CD8-positive, alpha-beta memory T cell (primary cell): ENCODE results near the gene MRPS25. TPM values are rescaled to one million over a fixed set of nuclear protein-coding genes. Genes with fewer than 3 reads are reported as not detected.

ENCODE experiments used
- CTCF ChIA-PET: fragments of 350-600 bp; sonication (Branson Sonifier 250); formaldehyde crosslinking; loops from one replicate; lab custom pipeline; 2021; ENCODE audit warnings: antibody characterized with exemption; lab: Charles Lee
- POLR2A ChIA-PET: fragments of 350-600 bp; sonication (Branson Sonifier 250); formaldehyde crosslinking; loops from one replicate; lab custom pipeline; 2021; ENCODE audit warnings: antibody characterized with exemption; lab: Charles Lee
- DNase-seq, 5 donors: peaks; one replicate each; pipeline versions ENCODE4 v3.0.0 to v3.0.0-alpha.2; 2020 to 2022; ENCODE audit warnings: mixed read lengths in 1 of 5
- H3K27ac ChIP-seq: one replicate; pipeline ENCODE4 v1.7.0; 2013; ENCODE audit warnings: low read depth, mild to moderate bottlenecking, low read length, moderate library complexity
- H3K27me3 ChIP-seq: 2 replicates; pipeline ENCODE4 v1.7.0; 2013; ENCODE audit warnings: low read length, mild to moderate bottlenecking; ENCODE audit not compliant: insufficient read depth, poor library complexity, severe bottlenecking
- H3K36me3 ChIP-seq: 2 replicates; pipeline ENCODE4 v1.7.0; 2013; ENCODE audit warnings: mild to moderate bottlenecking, low read length, moderate library complexity; ENCODE audit not compliant: insufficient read depth
- H3K4me1 ChIP-seq: 2 replicates; pipeline ENCODE4 v1.7.0; 2013; ENCODE audit warnings: mild to moderate bottlenecking, low read length, moderate library complexity; ENCODE audit not compliant: insufficient read depth
- H3K4me3 ChIP-seq: 2 replicates; pipeline ENCODE4 v1.7.0; 2013; ENCODE audit warnings: mild to moderate bottlenecking, low read length
- H3K9me3 ChIP-seq: 2 replicates; pipeline ENCODE4 v1.7.0; 2013; ENCODE audit warnings: mild to moderate bottlenecking, low read length
- H3K27ac Mint-ChIP-seq, 8 donors: one replicate each; pipeline ENCODE4 v1.8.0; 2020 to 2021; ENCODE audit warnings: mixed read lengths in 8 of 8, mild to moderate bottlenecking in 6 of 8, inconsistent platforms in 3 of 8, moderate library complexity in 3 of 8
- H3K27me3 Mint-ChIP-seq, 2 donors: one replicate each; pipeline ENCODE4 v1.8.0; 2020 to 2021; ENCODE audit warnings: mixed read lengths in 2 of 2, mild to moderate bottlenecking in 1 of 2, moderate library complexity in 1 of 2
- H3K36me3 Mint-ChIP-seq, 3 donors: one replicate each; pipeline ENCODE4 v1.8.0; 2020 to 2021; ENCODE audit warnings: mixed read lengths in 3 of 3, inconsistent platforms in 1 of 3, mild to moderate bottlenecking in 1 of 3
- H3K4me1 Mint-ChIP-seq, 3 donors: one replicate each; pipeline ENCODE4 v1.8.0; 2020 to 2021; ENCODE audit warnings: mixed read lengths in 3 of 3, inconsistent platforms in 1 of 3, mild to moderate bottlenecking in 1 of 3
- H3K4me3 Mint-ChIP-seq, 7 donors: one replicate each; pipeline ENCODE4 v1.8.0; 2020 to 2021; ENCODE audit warnings: mixed read lengths in 7 of 7, mild to moderate bottlenecking in 6 of 7, moderate library complexity in 4 of 7, inconsistent platforms in 2 of 7
- H3K9me3 Mint-ChIP-seq, 5 donors: one replicate each; pipeline ENCODE4 v1.8.0; 2020 to 2022; ENCODE audit warnings: mixed read lengths in 5 of 5, mild to moderate bottlenecking in 3 of 5, moderate library complexity in 2 of 5, inconsistent platforms in 1 of 5
- polyA plus RNA-seq: library from polyadenylated mRNA; unstranded; fragments of 300-500 nt; fragmentation: Illumina TruSeq; gene quantifications from one replicate; pipeline ENCODE4 v1.2.3, GENCODE V29; 2021
- total RNA-seq, 2 experiments: library from RNA; stranded (reverse); gene quantifications; one replicate each; pipeline ENCODE4 v1.2.3, GENCODE V29; 2021

Gene MRPS25
- total and polyA plus RNA-seq, 3 experiments from 2014 or later: 20.2 to 84.7 (median 82.7) TPM

GRCh38 chr3:15042936-15043335 lies 22.2 kb downstream of the MRPS25 start:
- CTCF ChIA-PET: no interaction called here
- peaks cover 7% of the 10 kb centered on the region for H3K4me1 ChIP-seq
- no peak overlapping the region for H3K27ac ChIP-seq
- peaks cover 56% of the 10 kb centered on the region for H3K36me3 ChIP-seq
- POLR2A ChIA-PET: no interaction called here
- Mint-ChIP-seq H3K27me3 (no peaks in the 10 kb centered on the region), H3K27ac (peak overlapping the region in 4 of 8 donors; percentile 31 to 68 (median 64)), H3K4me1 (no peaks in the 10 kb centered on the region), H3K9me3 (no peaks in the 10 kb centered on the region), H3K36me3 (peaks cover 0 to 94% (median 33%) of the 10 kb centered on the region in 3 donors), H3K4me3 (no peak overlapping the region)
- H3K4me3 ChIP-seq: no peak overlapping the region
- no peak for DNase-seq
- H3K27me3 ChIP-seq: no peaks in the 10 kb centered on the region
- H3K9me3 ChIP-seq: no peaks in the 10 kb centered on the region

GRCh38 chr3:15041950-15042349 lies 23.2 kb downstream of the MRPS25 start:
- Mint-ChIP-seq H3K4me1 (no peaks in the 10 kb centered on the region), H3K9me3 (no peaks in the 10 kb centered on the region), H3K27ac (peak overlapping the region in 4 of 8 donors; percentile 8 to 73 (median 40)), H3K27me3 (no peaks in the 10 kb centered on the region), H3K36me3 (peaks cover 0 to 96% (median 31%) of the 10 kb centered on the region in 3 donors), H3K4me3 (no peak overlapping the region)
- POLR2A ChIA-PET: no interaction called here
- Histone ChIP-seq H3K4me1 (peaks cover 7% of the 10 kb centered on the region), H3K27me3 (no peaks in the 10 kb centered on the region), H3K27ac (no peak overlapping the region), H3K4me3 (no peak overlapping the region), H3K9me3 (no peaks in the 10 kb centered on the region), H3K36me3 (peaks cover 54% of the 10 kb centered on the region)
- CTCF ChIA-PET: no interaction called here
- DNase-seq: no peak

GRCh38 chr3:15040844-15041243 lies 24.3 kb downstream of the MRPS25 start:
- ChIA-PET CTCF (no interaction called here), POLR2A (no interaction called here)
- peak overlapping the region in 4 of 8 donors; percentile 22 to 91 (median 50) for H3K27ac Mint-ChIP-seq
- no peak overlapping the region for H3K4me3 ChIP-seq
- no peaks in the 10 kb centered on the region for H3K9me3 Mint-ChIP-seq
- peaks cover 7% of the 10 kb centered on the region for H3K4me1 ChIP-seq
- H3K27ac ChIP-seq: no peak overlapping the region
- peaks cover 0 to 94% (median 27%) of the 10 kb centered on the region in 3 donors for H3K36me3 Mint-ChIP-seq
- DNase-seq: no peak
- H3K9me3 ChIP-seq: no peaks in the 10 kb centered on the region
- no peaks in the 10 kb centered on the region for H3K27me3 Mint-ChIP-seq
- peaks cover 44% of the 10 kb centered on the region for H3K36me3 ChIP-seq
- no peak overlapping the region for H3K4me3 Mint-ChIP-seq
- H3K4me1 Mint-ChIP-seq: no peaks in the 10 kb centered on the region
- no peaks in the 10 kb centered on the region for H3K27me3 ChIP-seq

GRCh38 chr3:15038306-15038705 lies 26.8 kb downstream of the MRPS25 start:
- Mint-ChIP-seq H3K4me1 (no peaks in the 10 kb centered on the region), H3K27me3 (no peaks in the 10 kb centered on the region), H3K9me3 (no peaks in the 10 kb centered on the region), H3K36me3 (peaks cover 0 to 91% (median 17%) of the 10 kb centered on the region in 3 donors), H3K27ac (peak overlapping the region in 5 of 8 donors; percentile 2 to 57 (median 29)), H3K4me3 (no peak overlapping the region)
- CTCF ChIA-PET: no interaction called here
- no peaks in the 10 kb centered on the region for H3K27me3 ChIP-seq
- no peaks in the 10 kb centered on the region for H3K9me3 ChIP-seq
- no peak overlapping the region for H3K4me3 ChIP-seq
- DNase-seq: no peak
- no peak overlapping the region for H3K27ac ChIP-seq
- no peaks in the 10 kb centered on the region for H3K4me1 ChIP-seq
- POLR2A ChIA-PET: no interaction called here
- peaks cover 48% of the 10 kb centered on the region for H3K36me3 ChIP-seq

- Histone ChIP-seq H3K4me1 (no peaks in the 10 kb centered on the region), H3K27ac (no peak overlapping the region), H3K9me3 (no peaks in the 10 kb centered on the region), H3K36me3 (peaks cover 55% of the 10 kb centered on the region), H3K4me3 (no peak overlapping the region), H3K27me3 (no peaks in the 10 kb centered on the region)
- H3K4me3 Mint-ChIP-seq: no peak overlapping the region
- H3K27me3 Mint-ChIP-seq: no peaks in the 10 kb centered on the region
- ChIA-PET CTCF (no interaction called here), POLR2A (no interaction called here)
- peak overlapping the region in 3 of 8 donors; percentile 51 to 56 (median 52) for H3K27ac Mint-ChIP-seq
- H3K4me1 Mint-ChIP-seq: no peaks in the 10 kb centered on the region
- DNase-seq: no peak
- no peaks in the 10 kb centered on the region for H3K9me3 Mint-ChIP-seq
- H3K36me3 Mint-ChIP-seq: peaks cover 4 to 92% (median 11%) of the 10 kb centered on the region in 3 donors
These were observed 32.0 kb downstream of the MRPS25 start for GRCh38 chr3:15033103-15033502.

- no peaks in the 10 kb centered on the region for H3K4me1 Mint-ChIP-seq
- H3K27ac Mint-ChIP-seq: no peak overlapping the region
These were observed 32.5 kb downstream of the MRPS25 start for GRCh38 chr3:15032650-15033049.

GRCh38 chr3:15029625-15030024 lies 35.5 kb downstream of the MRPS25 start:
- H3K9me3 ChIP-seq: no peaks in the 10 kb centered on the region
- Mint-ChIP-seq H3K4me1 (no peaks in the 10 kb centered on the region), H3K27me3 (no peaks in the 10 kb centered on the region), H3K9me3 (no peaks in the 10 kb centered on the region), H3K36me3 (peaks cover 4 to 89% (median 14%) of the 10 kb centered on the region in 3 donors), H3K4me3 (no peak overlapping the region), H3K27ac (peak overlapping the region in 2 of 8 donors; percentile 29 to 38)
- H3K36me3 ChIP-seq: peaks cover 44% of the 10 kb centered on the region
- ChIA-PET POLR2A (no interaction called here), CTCF (interaction anchor here (0.8 to 1.1 kb wide), 2 partner anchors 22 to 79 kb away, joined by 3 read pairs; no protein-coding TSS in a partner anchor)
- DNase-seq: no peak
- H3K27ac ChIP-seq: no peak overlapping the region
- no peaks in the 10 kb centered on the region for H3K4me1 ChIP-seq
- no peak overlapping the region for H3K4me3 ChIP-seq
- H3K27me3 ChIP-seq: no peaks in the 10 kb centered on the region

More at GRCh38 chr3:15032650-15033049, 32.5 kb downstream of the MRPS25 start:
- DNase-seq: no peak
- Histone ChIP-seq H3K27me3 (no peaks in the 10 kb centered on the region), H3K27ac (no peak overlapping the region), H3K4me1 (no peaks in the 10 kb centered on the region), H3K9me3 (no peaks in the 10 kb centered on the region), H3K36me3 (peaks cover 51% of the 10 kb centered on the region), H3K4me3 (no peak overlapping the region)
- no peaks in the 10 kb centered on the region for H3K9me3 Mint-ChIP-seq
- CTCF ChIA-PET: no interaction called here
- POLR2A ChIA-PET: no interaction called here
- no peaks in the 10 kb centered on the region for H3K27me3 Mint-ChIP-seq
- H3K36me3 Mint-ChIP-seq: peaks cover 4 to 91% (median 10%) of the 10 kb centered on the region in 3 donors
- no peak overlapping the region for H3K4me3 Mint-ChIP-seq

- H3K9me3 ChIP-seq: no peaks in the 10 kb centered on the region
- H3K4me3 ChIP-seq: no peak overlapping the region
- POLR2A ChIA-PET: no interaction called here
- Mint-ChIP-seq H3K27ac (peak overlapping the region in 1 of 8 donors; percentile 43), H3K4me3 (no peak overlapping the region), H3K9me3 (no peaks in the 10 kb centered on the region), H3K4me1 (no peaks in the 10 kb centered on the region), H3K36me3 (peaks cover 0 to 88% (median 23%) of the 10 kb centered on the region in 3 donors), H3K27me3 (peaks cover 0 to 2% of the 10 kb centered on the region in 2 donors)
- no peak for DNase-seq
- H3K27ac ChIP-seq: no peak overlapping the region
- no peaks in the 10 kb centered on the region for H3K4me1 ChIP-seq
- CTCF ChIA-PET: no interaction called here
- no peaks in the 10 kb centered on the region for H3K27me3 ChIP-seq
- H3K36me3 ChIP-seq: peaks cover 58% of the 10 kb centered on the region
These were observed 41.4 kb downstream of the MRPS25 start for GRCh38 chr3:15023719-15024118.
